ENCODE data around the gene NR4A3.

NR4A3 gene

DNA sequence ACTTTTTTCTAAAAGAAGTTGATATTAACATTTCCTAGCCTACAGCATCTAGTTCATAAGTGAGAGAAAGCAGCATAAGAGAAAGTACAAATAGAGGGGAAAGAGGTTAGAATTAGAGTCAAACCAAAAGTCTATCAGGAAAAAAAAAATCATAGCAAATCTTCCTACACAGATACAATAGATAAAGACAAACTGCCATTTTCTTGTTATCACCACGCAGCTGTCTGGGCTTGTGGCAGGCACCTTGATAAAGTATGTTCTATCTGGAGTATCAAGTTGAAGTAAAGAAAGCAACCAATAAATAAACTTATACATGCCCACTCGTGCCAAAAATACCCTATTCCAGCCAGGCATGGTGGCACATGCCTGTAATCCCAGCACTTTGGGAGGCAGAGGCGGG is 5.3 kb upstream of the NR4A3 start:
- DNase-seq = no peak

GRCh38 chr9:99818500-99818899 is 3.2 kb upstream of the NR4A3 start:
- no peak for DNase-seq

- DNase-seq = peak; percentile 92
Observed at GRCh38 chr9:99819123-99819855, 2.4 kb upstream of the NR4A3 start.

DNA sequence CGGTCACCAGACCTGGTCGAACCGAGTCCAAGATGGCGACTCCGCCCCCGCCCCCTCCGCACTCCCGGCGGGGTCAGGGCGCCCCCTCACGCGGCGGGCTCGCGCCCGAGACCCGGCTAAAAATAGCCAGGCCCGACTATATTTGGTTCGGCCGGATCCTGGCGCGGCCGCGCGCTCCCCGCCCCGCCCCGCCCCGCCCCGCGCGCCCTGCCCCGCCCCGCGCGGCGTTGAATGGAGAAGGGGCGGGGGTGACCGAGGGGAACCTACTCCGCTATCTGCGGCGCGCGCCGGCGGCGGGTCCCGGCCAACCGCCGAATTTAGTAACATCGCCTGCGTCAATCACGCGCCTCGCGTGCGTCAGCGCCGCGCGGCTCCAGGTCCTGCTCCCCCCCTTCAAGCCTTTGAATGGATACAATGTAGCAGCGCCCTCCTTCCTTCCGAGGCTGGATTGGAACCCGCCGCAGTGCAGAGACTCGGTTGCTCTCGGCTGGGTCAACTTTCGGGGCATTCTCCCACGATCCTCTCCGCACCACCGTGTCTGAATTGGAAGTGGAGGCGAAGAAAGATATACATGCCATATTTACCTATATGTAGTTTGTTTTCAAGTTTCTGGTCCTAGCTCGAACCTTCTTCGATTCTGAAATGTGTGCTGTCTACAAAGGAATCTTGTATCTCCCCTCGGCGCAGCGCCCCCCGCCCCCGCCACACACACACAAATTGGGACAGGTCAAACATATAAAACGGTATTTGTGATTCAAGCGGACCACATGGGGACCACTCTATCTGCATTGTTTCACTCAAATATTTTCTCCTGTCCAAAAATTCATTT is 1.6 kb upstream of the NR4A3 start:
- DNase-seq = peak; percentile 95

- DNase-seq = peak; percentile 72
Observed at GRCh38 chr9:99820685-99821395, 845 bp upstream of the NR4A3 start.

GRCh38 chr9:99822109-99822805 is 572 bp downstream of the NR4A3 start:
- DNase-seq = peak; percentile 59

- peak; percentile 45 for DNase-seq
Observed at GRCh38 chr9:99822806-99823591, 1.3 kb downstream of the NR4A3 start.

GRCh38 chr9:99823681-99824377 is 2.1 kb downstream of the NR4A3 start:
- peak; percentile 15 for DNase-seq

GRCh38 chr9:99824378-99825171 is 2.9 kb downstream of the NR4A3 start:
- peak; percentile 31 for DNase-seq

GRCh38 chr9:99825172-99826046 is 3.7 kb downstream of the NR4A3 start:
- DNase-seq = no peak

DNA sequence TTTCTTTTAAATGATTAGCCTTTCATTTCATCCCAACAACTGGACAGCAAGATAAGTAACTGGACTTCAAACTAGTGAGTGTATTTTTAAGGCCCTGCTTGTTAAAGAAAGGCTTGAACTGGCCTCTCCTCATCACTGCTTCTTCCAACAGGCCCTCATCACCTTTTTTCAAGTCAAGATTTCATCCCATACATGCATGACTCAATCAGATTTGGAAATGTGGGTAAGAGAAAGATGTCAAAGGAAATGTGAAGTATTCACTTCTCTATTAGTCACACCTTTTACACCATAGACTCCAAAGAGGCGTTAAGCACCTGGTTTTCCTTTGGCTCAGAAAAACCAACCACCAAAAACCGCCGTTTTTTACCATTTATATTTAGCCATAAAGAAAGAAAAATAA is 4.9 kb downstream of the NR4A3 start:
- DNase-seq = no peak

DNA sequence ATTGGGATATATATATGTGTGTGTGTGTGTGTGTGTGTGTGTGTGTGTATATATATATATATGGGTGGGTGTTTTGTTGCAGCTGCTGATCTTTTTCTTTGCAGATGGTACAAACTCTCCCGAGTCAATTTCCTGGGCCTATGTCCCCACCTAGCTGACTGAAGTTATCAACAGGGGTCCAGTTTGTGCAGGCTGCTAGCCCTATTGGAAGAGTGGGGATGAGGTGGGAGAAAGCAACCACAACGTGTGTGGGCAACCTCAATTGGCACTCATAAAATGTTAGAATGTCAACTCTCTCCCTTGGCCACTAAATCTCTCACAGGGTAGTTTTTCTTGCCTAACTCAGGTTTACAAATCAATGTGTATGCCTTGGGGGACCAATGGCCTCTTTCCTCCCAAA is 5.6 kb downstream of the NR4A3 start:
- DNase-seq = no peak

GRCh38 chr9:99828054-99828416 is 6.3 kb downstream of the NR4A3 start:
- DNase-seq = no peak

GRCh38 chr9:99828417-99829176 is 6.9 kb downstream of the NR4A3 start:
- no peak for DNase-seq

DNA sequence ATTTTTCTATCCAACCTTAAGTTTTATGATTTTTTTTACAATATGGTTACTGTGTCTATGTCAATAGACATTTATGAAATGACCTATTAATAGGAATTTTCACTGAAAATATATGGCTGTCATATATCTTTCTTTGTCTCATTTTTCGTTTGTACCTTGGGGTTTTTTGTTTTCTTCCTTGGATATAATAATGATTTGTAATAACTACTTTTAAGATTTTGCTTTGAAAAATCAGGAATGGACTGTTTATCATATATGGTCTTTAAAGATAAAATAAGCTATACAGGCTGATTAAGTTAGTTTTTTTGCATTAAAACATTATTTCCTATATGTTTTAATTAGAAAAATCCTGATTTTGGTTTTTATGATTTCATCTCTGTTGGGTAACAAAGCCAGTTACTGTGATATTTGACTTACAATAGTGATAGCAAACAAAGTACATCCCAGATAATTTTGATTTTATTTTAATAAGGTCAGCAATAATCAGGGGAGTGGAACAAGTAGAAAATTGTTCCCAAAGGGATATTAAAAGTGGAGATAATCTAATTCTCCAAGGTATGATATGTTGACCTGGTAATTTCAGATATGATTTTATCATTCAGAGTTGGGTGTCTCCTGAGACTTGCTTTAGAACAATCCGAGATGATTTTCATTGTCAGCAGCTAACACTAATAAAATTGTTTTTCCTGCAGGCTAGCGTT is 10.3 kb downstream of the NR4A3 start:
- no peak for DNase-seq

- no peak for DNase-seq
Observed at GRCh38 chr9:99832558-99832864, 10.8 kb downstream of the NR4A3 start.

DNA sequence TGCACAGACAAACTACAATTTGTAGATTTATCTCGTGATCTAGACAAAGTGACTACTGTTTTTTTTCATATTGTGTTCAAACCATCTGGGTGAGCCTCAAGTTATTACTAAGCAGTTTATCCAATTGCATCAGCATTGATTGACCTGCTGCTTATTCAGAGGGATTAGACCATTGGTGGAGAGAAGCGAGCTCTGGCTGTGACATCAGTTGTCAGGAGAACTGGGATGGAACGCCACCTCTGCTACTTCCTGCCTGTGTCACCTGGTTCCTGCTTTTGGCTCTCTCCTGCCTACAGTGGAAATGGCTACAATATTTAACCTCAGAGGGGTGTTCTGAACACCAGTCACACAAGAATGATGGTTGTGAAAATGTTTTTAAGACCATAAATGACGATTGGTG is 12.1 kb downstream of the NR4A3 start:
- no peak for DNase-seq

- DNase-seq = no peak
Observed at GRCh38 chr9:99834474-99834873, 12.8 kb downstream of the NR4A3 start.

Data from HCEC 1CT (cell line).